Choroid plexus epithelial cell (primary cell): ENCODE results near the gene FGF23.

Experiments used
- DNase-seq: peaks from one replicate; pipeline ENCODE4 v3.0.0-alpha.2; 2010; ENCODE audit warnings: low read depth
- H3K4me3 ChIP-seq: 2 replicates; pipeline ENCODE4 v1.5.1; 2011; ENCODE audit warnings: low read depth, mild to moderate bottlenecking, control low read depth, low read length, moderate library complexity
- TF ChIP-seq, protein P1 (sequence below): conservative IDR thresholded peaks from 2 replicates; pipeline ENCODE4 v1.5.1; 2011; ENCODE audit warnings: low read depth, mild to moderate bottlenecking, control low read depth, inconsistent platforms, low read length, moderate library complexity

The FGF23 gene

DNA sequence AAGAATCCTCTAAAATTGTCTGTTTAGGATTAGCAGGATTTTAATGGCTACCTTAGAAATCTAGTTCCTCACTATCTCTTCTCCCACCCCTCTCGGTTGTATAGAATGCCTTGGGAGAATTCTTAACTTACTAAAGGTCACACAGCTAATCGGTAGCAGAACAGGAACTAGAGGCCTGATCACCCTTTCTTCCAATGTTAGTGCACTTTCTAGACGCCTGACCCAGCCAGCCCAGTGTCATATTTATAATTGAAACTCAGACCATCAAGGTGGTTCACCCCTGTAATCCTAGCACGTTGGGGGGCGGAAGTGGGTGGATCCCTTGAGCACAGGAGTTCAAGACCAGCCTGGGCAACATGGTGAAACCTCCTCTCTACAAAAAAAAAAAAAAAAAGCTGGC lies 56.8 kb downstream of the FGF23 start:
- no peak overlapping the region for H3K4me3 ChIP-seq
- TF ChIP-seq, protein P1, sequence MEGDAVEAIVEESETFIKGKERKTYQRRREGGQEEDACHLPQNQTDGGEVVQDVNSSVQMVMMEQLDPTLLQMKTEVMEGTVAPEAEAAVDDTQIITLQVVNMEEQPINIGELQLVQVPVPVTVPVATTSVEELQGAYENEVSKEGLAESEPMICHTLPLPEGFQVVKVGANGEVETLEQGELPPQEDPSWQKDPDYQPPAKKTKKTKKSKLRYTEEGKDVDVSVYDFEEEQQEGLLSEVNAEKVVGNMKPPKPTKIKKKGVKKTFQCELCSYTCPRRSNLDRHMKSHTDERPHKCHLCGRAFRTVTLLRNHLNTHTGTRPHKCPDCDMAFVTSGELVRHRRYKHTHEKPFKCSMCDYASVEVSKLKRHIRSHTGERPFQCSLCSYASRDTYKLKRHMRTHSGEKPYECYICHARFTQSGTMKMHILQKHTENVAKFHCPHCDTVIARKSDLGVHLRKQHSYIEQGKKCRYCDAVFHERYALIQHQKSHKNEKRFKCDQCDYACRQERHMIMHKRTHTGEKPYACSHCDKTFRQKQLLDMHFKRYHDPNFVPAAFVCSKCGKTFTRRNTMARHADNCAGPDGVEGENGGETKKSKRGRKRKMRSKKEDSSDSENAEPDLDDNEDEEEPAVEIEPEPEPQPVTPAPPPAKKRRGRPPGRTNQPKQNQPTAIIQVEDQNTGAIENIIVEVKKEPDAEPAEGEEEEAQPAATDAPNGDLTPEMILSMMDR: no peak
- DNase-seq: no peak

DNA sequence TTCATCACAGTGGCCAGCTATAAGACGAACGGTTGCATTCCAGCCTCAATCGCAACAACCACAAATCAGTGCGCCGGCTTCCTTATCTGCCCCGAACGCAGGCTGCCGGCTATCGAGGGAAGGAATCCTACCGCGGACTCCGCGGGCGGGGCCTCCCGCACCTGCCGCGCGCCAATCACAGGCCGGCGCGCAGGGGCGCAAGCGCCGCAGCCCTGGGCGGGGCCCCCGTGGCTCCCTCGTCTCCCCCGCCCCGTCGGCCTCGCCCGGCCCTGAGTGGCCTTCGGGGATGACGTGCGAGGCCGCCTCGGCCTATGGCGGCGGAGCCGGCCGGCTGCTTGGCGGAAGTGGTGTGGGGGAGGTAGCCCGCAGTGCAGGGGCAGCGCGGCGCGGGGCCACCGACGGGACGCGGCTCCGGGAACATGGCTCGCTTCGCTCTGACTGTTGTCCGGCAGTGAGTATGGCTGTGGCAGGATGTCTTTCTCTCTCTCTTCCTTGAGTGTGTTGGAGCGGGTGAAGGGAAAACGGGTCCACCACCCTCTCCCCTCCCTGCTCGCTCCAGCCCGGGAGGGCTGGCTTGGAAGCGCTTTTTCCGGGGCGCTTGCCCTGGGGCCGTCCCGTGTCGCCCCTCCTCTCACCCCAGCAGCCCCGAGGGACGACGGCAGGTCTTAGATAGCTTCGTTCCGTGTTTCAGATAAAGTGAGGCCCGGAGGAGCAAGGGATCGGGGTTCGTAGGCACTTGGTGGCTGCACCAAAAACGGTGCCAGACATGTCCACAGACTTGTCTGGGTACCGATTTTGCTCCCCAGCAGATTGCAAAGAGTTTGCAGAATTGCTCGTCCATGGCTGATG lies 58.4 kb downstream of the FGF23 start, which contains the start of gene TIGAR:
Gene TIGAR (plus strand): TSS at position 361 of the 849 bp plus-strand sequence. CDS start 59 bp downstream, at position 420.
- peak; percentile 95 for DNase-seq
- peak within 1 kb of the TSS; percentile 86 for H3K4me3 ChIP-seq

DNA sequence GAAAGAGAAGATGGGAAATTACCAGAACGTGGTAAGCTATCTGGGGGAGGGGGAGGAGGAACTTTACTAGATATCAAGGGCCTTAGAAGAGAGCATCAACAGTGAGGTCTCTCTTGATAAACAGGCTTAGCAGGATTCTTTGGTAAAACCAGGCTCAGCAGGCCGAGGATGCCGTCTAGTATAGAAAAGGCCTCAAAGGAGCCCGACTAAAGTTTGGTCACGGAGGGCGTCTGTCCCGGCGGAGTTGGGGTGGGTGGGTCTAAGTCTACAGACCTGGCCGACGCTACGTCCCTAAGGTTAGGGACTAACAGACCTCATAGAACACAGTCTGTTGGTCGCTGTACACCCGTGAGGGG lies 59.0 kb downstream of the FGF23 start:
- no peak for DNase-seq
- TF ChIP-seq, protein P1: no peak
- H3K4me3 ChIP-seq: peak overlapping the region; percentile 86

More for the DNA sequence above, 58.4 kb downstream of the FGF23 start, which contains the start of gene TIGAR:
- TF ChIP-seq, protein P1: no peak
